GM12878 (cell line): ENCODE results near the gene CTIF. TPM values are rescaled to one million over a fixed set of nuclear protein-coding genes. Genes with fewer than 3 reads are reported as not detected.

Experiments
- E2F8 ChIP-seq: fragments of 450-650 bp; IDR thresholded peaks from 2 replicates; pipeline ENCODE4 v1.6.1; 2018; ENCODE audit warnings: mild to moderate bottlenecking, low read depth, moderate library complexity; ENCODE audit not compliant: partially characterized antibody
- E4F1 ChIP-seq: fragments of 450-650 bp; IDR thresholded peaks from 2 replicates; pipeline ENCODE4 v1.6.1; 2018; ENCODE audit warnings: borderline replicate concordance, mild to moderate bottlenecking; ENCODE audit not compliant: partially characterized antibody
- NFYA ChIP-seq: IDR thresholded peaks from 2 replicates; pipeline ENCODE4 v1.6.1; 2011; ENCODE audit warnings: low read depth, mild to moderate bottlenecking, low read length, improper control_type of control experiment, borderline replicate concordance
- TAF1 ChIP-seq: IDR thresholded peaks from 2 replicates; pipeline ENCODE4 v1.6.1; 2011; ENCODE audit warnings: mild to moderate bottlenecking, low read depth, low read length, borderline replicate concordance
- USF1 ChIP-seq: IDR thresholded peaks from 2 replicates; pipeline ENCODE4 v1.6.1; 2011; ENCODE audit warnings: borderline replicate concordance, low read depth, mild to moderate bottlenecking, moderate library complexity, mixed read lengths, low read length; ENCODE audit not compliant: insufficient read depth; ENCODE audit errors: extremely low read length
- ZBED1 ChIP-seq: IDR thresholded peaks from 2 replicates; pipeline ENCODE4 v1.6.1; 2016; ENCODE audit warnings: borderline replicate concordance
- ZNF592 ChIP-seq: fragments of 450-650 bp; IDR thresholded peaks from 2 replicates; pipeline ENCODE4 v1.6.1; 2017; ENCODE audit warnings: mild to moderate bottlenecking, moderate library complexity
- polyA plus RNA-seq, 11 experiments: library from polyadenylated mRNA; depleted of rRNA in 4 of 11; unstranded in 6 of 11; stranded (reverse) in 5 of 11; fragments of >200 nt; fragmentation: Nextera tagmentation in 4 of 11; fragmentation: Illumina TruSeq in 1 of 11; extraction: Ambion mirVana in 4 of 11; extraction: Trizol in 1 of 11; gene quantifications; 1 replicate in 1 of 11; 2 replicates in 10 of 11; pipeline versions ENCODE4 v1.2.1 to v1.2.3, GENCODE V29; 2011 to 2016; ENCODE audit warnings: inconsistent platforms in 2 of 11, missing spikeins in 2 of 11, low read depth in 1 of 11
- total RNA-seq, 4 experiments: library from RNA; depleted of rRNA in 3 of 4; stranded (reverse); fragments of >200 nt in 3 of 4; fragmentation: Illumina TruSeq in 1 of 4; extraction: Trizol in 1 of 4; gene quantifications; 2 replicates each; pipeline versions ENCODE4 v1.2.1 to v1.2.3, GENCODE V29; 2013 to 2021

Gene CTIF
- total and polyA plus RNA-seq, 10 of the 15 experiments (the other 5 are each of a cell fraction or from before 2014, with no cell fraction given): 0.06 to 11.6 (median 2.5) TPM

- TF ChIP-seq E2F8 (no peak), USF1 (no peak), E4F1 (no peak), NFYA (no peak), ZNF592 (no peak), TAF1 (no peak), ZBED1 (no peak)
Observed at GRCh38 chr18:48743886-48744285, 205.1 kb downstream of the CTIF start (continued).
